Airway epithelial cell (primary cell): Measurements from ENCODE around the gene NSD2. TPM values are rescaled to one million over a fixed set of nuclear protein-coding genes. Genes with fewer than 3 reads are reported as not detected.

Source experiments
- total RNA-seq: library from RNA; depleted of rRNA; stranded (reverse); fragments of >200 nt; gene quantifications from 2 replicates; pipeline ENCODE4 v1.2.3, GENCODE V29; 2015

Gene NSD2
- total RNA-seq, result 40.8 and 48.2 TPM in 2 replicates

GRCh38 chr4:1870578-1871443 is at the start of gene NSD2:
Gene NSD2, plus strand, starts transcription at chr4:1871393. Its CDS starts 29,262 bp downstream, at chr4:1900655.

GRCh38 chr4:1856071-1856942 is 14.9 kb upstream of the NSD2 start, which contains the start of gene LETM1:
Gene LETM1, minus strand, starts transcription at chr4:1856156. Its CDS starts 206 bp downstream, at chr4:1855950.

GRCh38 chr4:2008921-2009650 is 137.9 kb downstream of the NSD2 start, which contains the start of gene NELFA:
Gene NELFA, minus strand, starts transcription at chr4:2008974. Its CDS starts 15 bp downstream, at chr4:2008959.

Other genes with a start within 250 kb of the NSD2 start
- 0.42 and 1.1 TPM in 2 replicates for gene FAM53A, start 187.1 kb upstream of the NSD2 start, total RNA-seq
- gene SLBP, start 159.1 kb upstream of the NSD2 start, total RNA-seq, result 85.1 and 94.5 TPM in 2 replicates
- 39.3 and 47.7 TPM in 2 replicates for gene TMEM129, start 150.1 kb upstream of the NSD2 start, total RNA-seq
- gene TACC3, start 149.9 kb upstream of the NSD2 start, total RNA-seq, result 33.9 and 42.9 TPM in 2 replicates
- gene FGFR3, start 78.1 kb upstream of the NSD2 start, total RNA-seq, result 120 TPM in 2 replicates
- gene LETM1, start 15.2 kb upstream of the NSD2 start, total RNA-seq, result 73.7 and 76.5 TPM in 2 replicates
- 30.4 and 33.0 TPM in 2 replicates for gene NELFA, start 137.6 kb downstream of the NSD2 start, total RNA-seq
- gene NAT8L, start 187.9 kb downstream of the NSD2 start, total RNA-seq, result not detected in 2 replicates